Amygdala (tissue), 56 donors: ENCODE results near the gene APBA3.

Experiments
- DNase-seq, 56 donors: peaks; one replicate each; lab custom pipeline; 2025; lab: John Stamatoyannopoulos, UW

The APBA3 gene

GRCh38 chr19:3790209-3790734 lies 28.8 kb upstream of the APBA3 start:
- no peak for DNase-seq

- no peak for DNase-seq
These were observed 27.7 kb upstream of the APBA3 start for GRCh38 chr19:3788996-3789778.

- peak in 2 of 56 donors; percentile 9 to 20 for DNase-seq
These were observed 24.7 kb upstream of the APBA3 start, which contains the start of gene MATK for GRCh38 chr19:3785938-3786824. Gene MATK (minus strand): TSS chr19:3786381. CDS start chr19:3785135, 1,246 bp downstream.

GRCh38 chr19:3785451-3785937 lies 24.0 kb upstream of the APBA3 start:
- DNase-seq, result peak in 17 of 56 donors; percentile 1 to 53 (median 22)

- no peak for DNase-seq
These were observed 23.3 kb upstream of the APBA3 start for GRCh38 chr19:3784607-3785450.

GRCh38 chr19:3783660-3784584 lies 22.4 kb upstream of the APBA3 start:
- DNase-seq, result no peak

- no peak for DNase-seq
These were observed 21.4 kb upstream of the APBA3 start for GRCh38 chr19:3782903-3783302.

- DNase-seq, result no peak
These were observed 20.8 kb upstream of the APBA3 start for GRCh38 chr19:3782330-3782729.

- DNase-seq, result no peak
These were observed 20.1 kb upstream of the APBA3 start for GRCh38 chr19:3781603-3782002.

GRCh38 chr19:3780786-3781304 lies 19.4 kb upstream of the APBA3 start:
- DNase-seq, result no peak

- DNase-seq, result no peak
These were observed 17.6 kb upstream of the APBA3 start for GRCh38 chr19:3778899-3779723.

- no peak for DNase-seq
These were observed 16.8 kb upstream of the APBA3 start for GRCh38 chr19:3778104-3778867.

- DNase-seq, result no peak
These were observed 15.1 kb upstream of the APBA3 start for GRCh38 chr19:3776479-3777040.

GRCh38 chr19:3775831-3776230 lies 14.3 kb upstream of the APBA3 start:
- no peak for DNase-seq

- DNase-seq, result no peak
These were observed 13.9 kb upstream of the APBA3 start for GRCh38 chr19:3775374-3775711.

- no peak for DNase-seq
These were observed 13.3 kb upstream of the APBA3 start for GRCh38 chr19:3774621-3775373.
